Measurements from ENCODE around the gene PLXDC2.

- TF ChIP-seq CTCF (IDR thresholded peaks at IDR 0.05 in 8 of 11, conservative IDR thresholded peaks at IDR 0.05 in 3 of 11) (no peak), POLR2A (IDR thresholded peaks at IDR 0.05) (no peak), POLR2AphosphoS5 (IDR thresholded peaks at IDR 0.05) (no peak)
Observed at GRCh38 chr10:20117471-20117870, 301.2 kb downstream of the PLXDC2 start.
